Activated CD8-positive, alpha-beta T cell treated with anti-CD3 and anti-CD28 coated beads for 36 hours (primary cell): ENCODE measurements around the gene MYO16. TPM values are rescaled to one million over a fixed set of nuclear protein-coding genes. Genes with fewer than 3 reads are reported as not detected.

Experiments
- ATAC-seq: fragments of 200-7000 bp; cut with Tn5 transposase; one replicate; pipeline ENCODE4 v1.10.0; 2021; ENCODE audit warnings: mild to moderate bottlenecking, moderate library complexity
- CTCF ChIA-PET: fragments of 350-600 bp; sonication (Branson Sonifier 250); formaldehyde crosslinking; loops from one replicate; lab custom pipeline; 2021; ENCODE audit warnings: antibody characterized with exemption; lab: Charles Lee
- POLR2A ChIA-PET: fragments of 350-600 bp; sonication (Branson Sonifier 250); formaldehyde crosslinking; loops from one replicate; lab custom pipeline; 2021; ENCODE audit warnings: antibody characterized with exemption; lab: Charles Lee
- DNase-seq: peaks from one replicate; pipeline ENCODE4 v3.0.0-alpha.2; 2020
- H3K27ac Mint-ChIP-seq: one replicate; pipeline ENCODE4 v1.8.0; 2021; ENCODE audit warnings: mild to moderate bottlenecking, mixed read lengths
- H3K27me3 Mint-ChIP-seq: one replicate; pipeline ENCODE4 v1.8.0; 2021; ENCODE audit warnings: mixed read lengths
- H3K36me3 Mint-ChIP-seq: one replicate; pipeline ENCODE4 v1.8.0; 2021; ENCODE audit warnings: low read depth, mixed read lengths
- H3K4me1 Mint-ChIP-seq: one replicate; pipeline ENCODE4 v1.8.0; 2021; ENCODE audit warnings: low read depth, mixed read lengths
- H3K4me3 Mint-ChIP-seq: one replicate; pipeline ENCODE4 v1.8.0; 2021; ENCODE audit warnings: mild to moderate bottlenecking, moderate library complexity, mixed read lengths
- H3K9me3 Mint-ChIP-seq: one replicate; pipeline ENCODE4 v1.8.0; 2021; ENCODE audit warnings: mixed read lengths
- intact Hi-C: fragments of 100-400 bp; cut with micrococcal nuclease; formaldehyde crosslinking; loops from one replicate; pipeline ENCODE4 v1.10.0; 2022
- total RNA-seq, 2 experiments: library from RNA; stranded (reverse); gene quantifications; one replicate each; pipeline ENCODE4 v1.2.3, GENCODE V29; 2021
- TF ChIP-seq, protein P1 (sequence below): fragments of 200-600 bp; IDR thresholded peaks from one replicate; pipeline ENCODE4 v1.8.0; 2022; ENCODE audit warnings: antibody characterized with exemption, mild to moderate bottlenecking

Gene MYO16
- total RNA-seq, 2 experiments from 2014 or later, result not detected

DNA sequence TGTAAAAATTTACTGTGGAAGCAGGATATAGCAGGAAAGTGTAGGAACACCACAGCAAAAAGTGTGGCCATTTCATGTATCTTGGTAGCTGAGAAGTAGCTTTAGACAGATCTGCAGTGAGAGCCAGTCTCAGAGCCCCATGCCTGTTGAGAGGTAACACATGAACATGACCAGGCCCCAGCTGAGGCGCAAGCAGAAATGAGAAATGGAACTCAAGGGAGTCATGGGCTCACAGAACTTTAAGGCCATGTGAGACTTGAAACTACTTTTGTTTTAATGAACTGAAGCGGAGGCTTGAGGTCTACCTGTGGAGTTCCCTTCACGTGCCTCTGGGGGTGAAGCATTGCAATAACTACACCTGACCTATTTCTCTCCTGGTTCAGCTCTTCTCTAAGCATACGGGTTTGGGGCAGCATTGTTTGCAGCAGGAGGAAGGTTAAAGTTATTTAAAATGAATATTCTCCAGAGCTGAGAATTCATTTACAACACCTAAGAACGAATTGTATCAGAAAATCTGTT is 3.3 kb downstream of the MYO16 start:
- ATAC-seq, result no peak
- intact Hi-C loops, result no loop called here
- DNase-seq, result no peak
- H3K27me3 Mint-ChIP-seq, result no peaks in the 10 kb centered on the region
- no peaks in the 10 kb centered on the region for H3K36me3 Mint-ChIP-seq
- ChIA-PET CTCF (no interaction called here), POLR2A (no interaction called here)
- TF ChIP-seq, protein P1, sequence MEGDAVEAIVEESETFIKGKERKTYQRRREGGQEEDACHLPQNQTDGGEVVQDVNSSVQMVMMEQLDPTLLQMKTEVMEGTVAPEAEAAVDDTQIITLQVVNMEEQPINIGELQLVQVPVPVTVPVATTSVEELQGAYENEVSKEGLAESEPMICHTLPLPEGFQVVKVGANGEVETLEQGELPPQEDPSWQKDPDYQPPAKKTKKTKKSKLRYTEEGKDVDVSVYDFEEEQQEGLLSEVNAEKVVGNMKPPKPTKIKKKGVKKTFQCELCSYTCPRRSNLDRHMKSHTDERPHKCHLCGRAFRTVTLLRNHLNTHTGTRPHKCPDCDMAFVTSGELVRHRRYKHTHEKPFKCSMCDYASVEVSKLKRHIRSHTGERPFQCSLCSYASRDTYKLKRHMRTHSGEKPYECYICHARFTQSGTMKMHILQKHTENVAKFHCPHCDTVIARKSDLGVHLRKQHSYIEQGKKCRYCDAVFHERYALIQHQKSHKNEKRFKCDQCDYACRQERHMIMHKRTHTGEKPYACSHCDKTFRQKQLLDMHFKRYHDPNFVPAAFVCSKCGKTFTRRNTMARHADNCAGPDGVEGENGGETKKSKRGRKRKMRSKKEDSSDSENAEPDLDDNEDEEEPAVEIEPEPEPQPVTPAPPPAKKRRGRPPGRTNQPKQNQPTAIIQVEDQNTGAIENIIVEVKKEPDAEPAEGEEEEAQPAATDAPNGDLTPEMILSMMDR, result no peak
- no peak overlapping the region for H3K4me3 Mint-ChIP-seq
- no peaks in the 10 kb centered on the region for H3K4me1 Mint-ChIP-seq
- H3K9me3 Mint-ChIP-seq, result no peaks in the 10 kb centered on the region
- H3K27ac Mint-ChIP-seq, result no peak overlapping the region

GRCh38 chr13:108638901-108639300 is 9.5 kb downstream of the MYO16 start:
- H3K27me3 Mint-ChIP-seq, result no peaks in the 10 kb centered on the region
- TF ChIP-seq, protein P1, result no peak
- H3K36me3 Mint-ChIP-seq, result no peaks in the 10 kb centered on the region
- ATAC-seq, result no peak
- H3K4me1 Mint-ChIP-seq, result no peaks in the 10 kb centered on the region
- no peak overlapping the region for H3K4me3 Mint-ChIP-seq
- POLR2A ChIA-PET, result no interaction called here
- CTCF ChIA-PET, result no interaction called here
- intact Hi-C loops, result no loop called here
- H3K27ac Mint-ChIP-seq, result no peak overlapping the region
- DNase-seq, result no peak
- H3K9me3 Mint-ChIP-seq, result no peaks in the 10 kb centered on the region

GRCh38 chr13:108643646-108644353 is 14.4 kb downstream of the MYO16 start:
- ChIA-PET CTCF (no interaction called here), POLR2A (interaction anchor here (1.4 kb wide), 1 partner anchor 9 kb away, joined by 3 read pairs; no protein-coding TSS in a partner anchor)
- no peak for ATAC-seq
- H3K27me3 Mint-ChIP-seq, result no peaks in the 10 kb centered on the region
- H3K27ac Mint-ChIP-seq, result no peak overlapping the region
- intact Hi-C loops, result no loop called here
- H3K4me1 Mint-ChIP-seq, result no peaks in the 10 kb centered on the region
- H3K36me3 Mint-ChIP-seq, result no peaks in the 10 kb centered on the region
- DNase-seq, result no peak
- H3K9me3 Mint-ChIP-seq, result peaks cover 5% of the 10 kb centered on the region
- TF ChIP-seq, protein P1, result no peak
- H3K4me3 Mint-ChIP-seq, result no peak overlapping the region

GRCh38 chr13:108645376-108645775 is 16.0 kb downstream of the MYO16 start:
- ATAC-seq (no peak), DNase-seq (no peak)
- intact Hi-C loops, result no loop called here
- Mint-ChIP-seq H3K36me3 (no peaks in the 10 kb centered on the region), H3K27ac (no peak overlapping the region), H3K27me3 (no peaks in the 10 kb centered on the region), H3K4me1 (no peaks in the 10 kb centered on the region), H3K9me3 (peaks cover 5% of the 10 kb centered on the region), H3K4me3 (no peak overlapping the region)
- CTCF ChIA-PET, result no interaction called here
- TF ChIP-seq, protein P1, result no peak
- POLR2A ChIA-PET, result no interaction called here

DNA sequence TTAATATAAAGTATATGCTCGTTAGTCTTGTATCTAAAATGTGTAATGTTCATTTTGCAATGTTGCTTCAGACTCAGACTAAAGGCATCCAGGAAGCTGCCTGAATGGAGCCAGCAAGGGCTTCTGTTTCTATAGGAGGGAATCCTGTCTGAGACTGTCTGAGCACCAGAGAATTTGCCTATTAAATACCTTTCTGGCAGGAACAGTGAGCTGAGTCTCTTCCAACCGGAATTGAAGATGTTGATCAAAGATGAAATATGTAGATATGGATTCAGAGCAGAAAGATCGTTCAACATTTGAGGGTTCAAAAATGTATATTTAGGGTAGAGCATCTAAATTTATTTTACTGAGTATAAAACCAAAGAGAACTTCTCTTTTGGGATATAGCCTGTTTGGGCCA is 20.9 kb downstream of the MYO16 start:
- H3K36me3 Mint-ChIP-seq, result no peaks in the 10 kb centered on the region
- no peak for DNase-seq
- H3K4me3 Mint-ChIP-seq, result no peak overlapping the region
- no peaks in the 10 kb centered on the region for H3K27me3 Mint-ChIP-seq
- ATAC-seq, result no peak
- peaks cover 6% of the 10 kb centered on the region for H3K9me3 Mint-ChIP-seq
- POLR2A ChIA-PET, result no interaction called here
- H3K27ac Mint-ChIP-seq, result no peak overlapping the region
- intact Hi-C loops, result no loop called here
- CTCF ChIA-PET, result no interaction called here
- no peaks in the 10 kb centered on the region for H3K4me1 Mint-ChIP-seq
- TF ChIP-seq, protein P1, result no peak
